GM23338 (cell line): ENCODE measurements around the gene SNCA. TPM values are rescaled to one million over a fixed set of nuclear protein-coding genes. Genes with fewer than 3 reads are reported as not detected.

Experiments used
- ATAC-seq: fragments of 200-7000 bp; cut with Tn5 transposase; 3 replicates; pipeline ENCODE4 v1.9.1; 2020
- DNase-seq: peaks from one replicate; pipeline ENCODE4 v3.0.0-alpha.2; 2015; ENCODE audit warnings: low spot score
- H2AFZ ChIP-seq: fragments of 200-600 bp; sonication (generic); 2 replicates; pipeline ENCODE4 v1.8.0; 2016; ENCODE audit warnings: antibody characterized with exemption, mild to moderate bottlenecking, moderate library complexity
- H3F3A ChIP-seq: fragments of 200-600 bp; sonication (generic); replicated peaks from 2 replicates; pipeline ENCODE4 v1.8.0; 2017; ENCODE audit warnings: antibody characterized with exemption, mixed run types, low read depth
- H3K27ac ChIP-seq: fragments of 200-600 bp; sonication (generic); 2 replicates; pipeline ENCODE4 v1.6.1; 2016; ENCODE audit warnings: low read depth
- H3K27me3 ChIP-seq: fragments of 200-600 bp; sonication (generic); 2 replicates; pipeline ENCODE4 v1.8.0; 2016; ENCODE audit warnings: mild to moderate bottlenecking, mixed run types, moderate library complexity; ENCODE audit not compliant: insufficient read depth
- H3K36me3 ChIP-seq: fragments of 200-600 bp; sonication (generic); 2 replicates; pipeline ENCODE4 v1.8.0; 2016; ENCODE audit warnings: mild to moderate bottlenecking; ENCODE audit not compliant: insufficient read depth
- H3K4me1 ChIP-seq: fragments of 200-600 bp; sonication (generic); 2 replicates; pipeline ENCODE4 v1.8.0; 2016; ENCODE audit warnings: mild to moderate bottlenecking, moderate library complexity; ENCODE audit not compliant: insufficient read depth
- H3K4me2 ChIP-seq: fragments of 200-600 bp; sonication (generic); 2 replicates; pipeline ENCODE4 v1.7.1; 2017; ENCODE audit warnings: mixed run types
- H3K4me3 ChIP-seq: fragments of 200-600 bp; sonication (generic); 2 replicates; pipeline ENCODE4 v1.6.1; 2016; ENCODE audit warnings: mixed run types
- H3K79me2 ChIP-seq: fragments of 200-600 bp; sonication (generic); replicated peaks from 2 replicates; pipeline ENCODE4 v1.8.0; 2017; ENCODE audit warnings: mild to moderate bottlenecking; ENCODE audit not compliant: insufficient read depth
- H3K9me2 ChIP-seq: fragments of 200-600 bp; sonication (generic); 2 replicates; pipeline ENCODE4 v1.8.0; 2017; ENCODE audit not compliant: insufficient read depth
- H4K20me1 ChIP-seq: fragments of 200-600 bp; sonication (generic); replicated peaks from 2 replicates; pipeline ENCODE4 v1.8.0; 2017; ENCODE audit warnings: mild to moderate bottlenecking; ENCODE audit not compliant: insufficient read depth
- H3K27ac Mint-ChIP-seq: 2 replicates; pipeline ENCODE4 v1.8.0; 2020; ENCODE audit warnings: inconsistent platforms, mild to moderate bottlenecking, moderate library complexity, mixed read lengths
- H3K27me3 Mint-ChIP-seq: 3 replicates; pipeline ENCODE4 v1.8.0; 2022; ENCODE audit warnings: low read depth, mild to moderate bottlenecking, moderate library complexity, mixed read lengths, inconsistent platforms; ENCODE audit not compliant: insufficient read depth, poor library complexity
- H3K36me3 Mint-ChIP-seq: 3 replicates; pipeline ENCODE4 v1.8.0; 2021; ENCODE audit warnings: low read depth, mild to moderate bottlenecking, inconsistent platforms, moderate library complexity, mixed read lengths
- H3K4me1 Mint-ChIP-seq: 3 replicates; pipeline ENCODE4 v1.8.0; 2020; ENCODE audit warnings: mild to moderate bottlenecking, inconsistent platforms, mixed read lengths
- H3K4me3 Mint-ChIP-seq: 3 replicates; pipeline ENCODE4 v1.8.0; 2021; ENCODE audit warnings: moderate library complexity, mild to moderate bottlenecking, inconsistent platforms, mixed read lengths
- H3K9me3 Mint-ChIP-seq: 3 replicates; pipeline ENCODE4 v1.8.0; 2020; ENCODE audit warnings: moderate library complexity, mild to moderate bottlenecking, inconsistent platforms, mixed read lengths
- CREB1 ChIP-seq: fragments of 250-450 bp; sonication (Bioruptor Pico); IDR thresholded peaks from 2 replicates; pipeline ENCODE4 v1.5.0; 2020; ENCODE audit warnings: low read depth, mild to moderate bottlenecking, moderate library complexity
- EZH2 ChIP-seq: fragments of 200-600 bp; sonication (generic); IDR thresholded peaks from one replicate; pipeline ENCODE4 v1.8.0; 2017; ENCODE audit warnings: antibody characterized with exemption, mild to moderate bottlenecking, low read depth; ENCODE audit not compliant: unreplicated experiment
- EZH2phosphoT487 ChIP-seq: fragments of 200-600 bp; sonication (generic); IDR thresholded peaks from one replicate; pipeline ENCODE4 v1.8.1; 2018; ENCODE audit warnings: antibody characterized with exemption; ENCODE audit not compliant: unreplicated experiment
- JUNB ChIP-seq: IDR thresholded peaks from one replicate; pipeline ENCODE4 v1.6.1; 2016; ENCODE audit warnings: antibody characterized with exemption; ENCODE audit not compliant: unreplicated experiment
- NANOG ChIP-seq: IDR thresholded peaks from 2 replicates; pipeline ENCODE4 v1.6.1; 2016; ENCODE audit warnings: antibody characterized with exemption, borderline replicate concordance
- POLR2AphosphoS5 ChIP-seq: IDR thresholded peaks from 2 replicates; pipeline ENCODE4 v1.6.1; 2016; ENCODE audit warnings: antibody characterized with exemption, low read depth
- STAT1 ChIP-seq: IDR thresholded peaks from one replicate; pipeline ENCODE4 v1.6.1; 2016; ENCODE audit warnings: antibody characterized with exemption; ENCODE audit not compliant: unreplicated experiment
- ZNF114 ChIP-seq: fragments of 250-450 bp; sonication (Bioruptor Pico); IDR thresholded peaks from 2 replicates; pipeline ENCODE4 v1.5.0; 2020; ENCODE audit warnings: mild to moderate bottlenecking, moderate library complexity
- ZNF331 ChIP-seq: fragments of 250-450 bp; sonication (Bioruptor Pico); IDR thresholded peaks from 2 replicates; pipeline ENCODE4 v1.5.0; 2020; ENCODE audit warnings: low read depth, mild to moderate bottlenecking, moderate library complexity
- polyA plus RNA-seq: library from polyadenylated mRNA; unstranded; fragments of >200 nt; fragmentation: Nextera tagmentation; extraction: Ambion mirVana; gene quantifications from 2 replicates; pipeline ENCODE4 v1.2.1, GENCODE V29; 2016
- total RNA-seq: library from RNA; depleted of rRNA; stranded (reverse); fragments of >200 nt; shearing (Covaris generic); gene quantifications from 2 replicates; pipeline ENCODE4 v1.2.3, GENCODE V29; 2014
- TF ChIP-seq, protein P1 (sequence below): fragments of 250-450 bp; sonication (Bioruptor Pico); IDR thresholded peaks from 2 replicates; pipeline ENCODE4 v1.5.0; 2020; ENCODE audit warnings: mild to moderate bottlenecking, moderate library complexity
- TF ChIP-seq, protein P2 (sequence below), 2 experiments: fragments of 200-600 bp in 1 of 2; sonication (generic) in 1 of 2; conservative IDR thresholded peaks; 2 replicates each; pipeline versions ENCODE4 v1.5.1 to v1.6.1; 2016 to 2017; ENCODE audit warnings: antibody characterized with exemption in 2 of 2, low read depth in 2 of 2, mild to moderate bottlenecking in 2 of 2, moderate library complexity in 1 of 2
- TF ChIP-seq, protein P3 (sequence below): IDR thresholded peaks from one replicate; pipeline ENCODE4 v1.6.1; 2018; ENCODE audit warnings: antibody characterized with exemption; ENCODE audit not compliant: unreplicated experiment
- TF ChIP-seq, protein P4 (sequence below): IDR thresholded peaks from 2 replicates; pipeline ENCODE4 v1.6.1; 2016; ENCODE audit warnings: antibody characterized with exemption

The SNCA gene
- total and polyA plus RNA-seq, 2 experiments from 2014 or later: 15.6 to 31.1 TPM

DNA sequence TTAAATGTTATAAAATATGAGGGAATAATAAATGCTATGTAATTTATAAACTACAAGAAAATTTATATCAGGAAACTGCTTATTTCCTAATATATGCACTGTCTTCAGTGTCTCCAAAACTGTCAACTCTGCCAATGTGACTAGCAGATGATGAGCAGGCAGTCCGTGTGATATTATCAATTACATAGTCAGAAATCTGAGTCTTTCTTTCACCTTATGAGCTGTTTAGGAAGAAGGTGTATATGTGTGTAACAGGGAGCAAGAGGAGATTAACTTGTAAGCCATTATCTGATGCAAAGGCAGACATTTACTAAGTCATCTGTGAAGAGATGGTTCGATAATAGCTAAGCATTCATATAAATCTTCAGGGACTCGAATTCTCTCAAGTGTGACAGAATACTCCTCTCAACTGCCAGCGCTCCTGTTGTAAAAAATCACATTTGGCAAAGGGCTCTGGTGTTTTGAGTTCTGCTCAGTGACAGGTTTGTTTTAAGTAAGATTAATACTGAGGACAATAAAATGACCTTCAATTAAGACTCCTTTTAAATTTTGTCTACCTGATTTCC is 79.7 kb downstream of the SNCA start:
- no peaks in the 10 kb centered on the region for H3K27me3 ChIP-seq
- H2AFZ ChIP-seq: no peak overlapping the region
- Mint-ChIP-seq H3K4me1 (peaks cover 10% of the 10 kb centered on the region), H3K27ac (no peak overlapping the region), H3K27me3 (no peaks in the 10 kb centered on the region), H3K4me3 (no peak overlapping the region), H3K9me3 (no peaks in the 10 kb centered on the region), H3K36me3 (no peaks in the 10 kb centered on the region)
- H3K79me2 ChIP-seq: no peaks in the 10 kb centered on the region
- H3K9me2 ChIP-seq: no peaks in the 10 kb centered on the region
- H4K20me1 ChIP-seq: no peaks in the 10 kb centered on the region
- no peak overlapping the region for H3K4me2 ChIP-seq
- H3K4me3 ChIP-seq: no peak overlapping the region
- no peak for TF ChIP-seq NANOG
- TF ChIP-seq, protein P1, sequence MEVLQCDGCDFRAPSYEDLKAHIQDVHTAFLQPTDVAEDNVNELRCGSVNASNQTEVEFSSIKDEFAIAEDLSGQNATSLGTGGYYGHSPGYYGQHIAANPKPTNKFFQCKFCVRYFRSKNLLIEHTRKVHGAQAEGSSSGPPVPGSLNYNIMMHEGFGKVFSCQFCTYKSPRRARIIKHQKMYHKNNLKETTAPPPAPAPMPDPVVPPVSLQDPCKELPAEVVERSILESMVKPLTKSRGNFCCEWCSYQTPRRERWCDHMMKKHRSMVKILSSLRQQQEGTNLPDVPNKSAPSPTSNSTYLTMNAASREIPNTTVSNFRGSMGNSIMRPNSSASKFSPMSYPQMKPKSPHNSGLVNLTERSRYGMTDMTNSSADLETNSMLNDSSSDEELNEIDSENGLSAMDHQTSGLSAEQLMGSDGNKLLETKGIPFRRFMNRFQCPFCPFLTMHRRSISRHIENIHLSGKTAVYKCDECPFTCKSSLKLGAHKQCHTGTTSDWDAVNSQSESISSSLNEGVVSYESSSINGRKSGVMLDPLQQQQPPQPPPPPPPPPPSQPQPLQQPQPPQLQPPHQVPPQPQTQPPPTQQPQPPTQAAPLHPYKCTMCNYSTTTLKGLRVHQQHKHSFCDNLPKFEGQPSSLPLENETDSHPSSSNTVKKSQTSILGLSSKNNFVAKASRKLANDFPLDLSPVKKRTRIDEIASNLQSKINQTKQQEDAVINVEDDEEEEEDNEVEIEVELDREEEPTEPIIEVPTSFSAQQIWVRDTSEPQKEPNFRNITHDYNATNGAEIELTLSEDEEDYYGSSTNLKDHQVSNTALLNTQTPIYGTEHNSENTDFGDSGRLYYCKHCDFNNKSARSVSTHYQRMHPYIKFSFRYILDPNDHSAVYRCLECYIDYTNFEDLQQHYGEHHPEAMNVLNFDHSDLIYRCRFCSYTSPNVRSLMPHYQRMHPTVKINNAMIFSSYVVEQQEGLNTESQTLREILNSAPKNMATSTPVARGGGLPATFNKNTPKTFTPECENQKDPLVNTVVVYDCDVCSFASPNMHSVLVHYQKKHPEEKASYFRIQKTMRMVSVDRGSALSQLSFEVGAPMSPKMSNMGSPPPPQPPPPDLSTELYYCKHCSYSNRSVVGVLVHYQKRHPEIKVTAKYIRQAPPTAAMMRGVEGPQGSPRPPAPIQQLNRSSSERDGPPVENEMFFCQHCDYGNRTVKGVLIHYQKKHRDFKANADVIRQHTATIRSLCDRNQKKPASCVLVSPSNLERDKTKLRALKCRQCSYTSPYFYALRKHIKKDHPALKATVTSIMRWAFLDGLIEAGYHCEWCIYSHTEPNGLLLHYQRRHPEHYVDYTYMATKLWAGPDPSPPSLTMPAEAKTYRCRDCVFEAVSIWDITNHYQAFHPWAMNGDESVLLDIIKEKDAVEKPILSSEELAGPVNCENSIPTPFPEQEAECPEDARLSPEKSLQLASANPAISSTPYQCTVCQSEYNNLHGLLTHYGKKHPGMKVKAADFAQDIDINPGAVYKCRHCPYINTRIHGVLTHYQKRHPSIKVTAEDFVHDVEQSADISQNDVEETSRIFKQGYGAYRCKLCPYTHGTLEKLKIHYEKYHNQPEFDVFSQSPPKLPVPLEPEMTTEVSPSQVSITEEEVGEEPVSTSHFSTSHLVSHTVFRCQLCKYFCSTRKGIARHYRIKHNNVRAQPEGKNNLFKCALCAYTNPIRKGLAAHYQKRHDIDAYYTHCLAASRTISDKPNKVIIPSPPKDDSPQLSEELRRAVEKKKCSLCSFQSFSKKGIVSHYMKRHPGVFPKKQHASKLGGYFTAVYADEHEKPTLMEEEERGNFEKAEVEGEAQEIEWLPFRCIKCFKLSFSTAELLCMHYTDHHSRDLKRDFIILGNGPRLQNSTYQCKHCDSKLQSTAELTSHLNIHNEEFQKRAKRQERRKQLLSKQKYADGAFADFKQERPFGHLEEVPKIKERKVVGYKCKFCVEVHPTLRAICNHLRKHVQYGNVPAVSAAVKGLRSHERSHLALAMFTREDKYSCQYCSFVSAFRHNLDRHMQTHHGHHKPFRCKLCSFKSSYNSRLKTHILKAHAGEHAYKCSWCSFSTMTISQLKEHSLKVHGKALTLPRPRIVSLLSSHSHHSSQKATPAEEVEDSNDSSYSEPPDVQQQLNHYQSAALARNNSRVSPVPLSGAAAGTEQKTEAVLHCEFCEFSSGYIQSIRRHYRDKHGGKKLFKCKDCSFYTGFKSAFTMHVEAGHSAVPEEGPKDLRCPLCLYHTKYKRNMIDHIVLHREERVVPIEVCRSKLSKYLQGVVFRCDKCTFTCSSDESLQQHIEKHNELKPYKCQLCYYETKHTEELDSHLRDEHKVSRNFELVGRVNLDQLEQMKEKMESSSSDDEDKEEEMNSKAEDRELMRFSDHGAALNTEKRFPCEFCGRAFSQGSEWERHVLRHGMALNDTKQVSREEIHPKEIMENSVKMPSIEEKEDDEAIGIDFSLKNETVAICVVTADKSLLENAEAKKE (CRISPR knock-in tag): no peak
- no peak for TF ChIP-seq POLR2AphosphoS5
- TF ChIP-seq EZH2phosphoT487: no peak
- no peak for TF ChIP-seq EZH2
- no peak for TF ChIP-seq ZNF114
- TF ChIP-seq, protein P2, sequence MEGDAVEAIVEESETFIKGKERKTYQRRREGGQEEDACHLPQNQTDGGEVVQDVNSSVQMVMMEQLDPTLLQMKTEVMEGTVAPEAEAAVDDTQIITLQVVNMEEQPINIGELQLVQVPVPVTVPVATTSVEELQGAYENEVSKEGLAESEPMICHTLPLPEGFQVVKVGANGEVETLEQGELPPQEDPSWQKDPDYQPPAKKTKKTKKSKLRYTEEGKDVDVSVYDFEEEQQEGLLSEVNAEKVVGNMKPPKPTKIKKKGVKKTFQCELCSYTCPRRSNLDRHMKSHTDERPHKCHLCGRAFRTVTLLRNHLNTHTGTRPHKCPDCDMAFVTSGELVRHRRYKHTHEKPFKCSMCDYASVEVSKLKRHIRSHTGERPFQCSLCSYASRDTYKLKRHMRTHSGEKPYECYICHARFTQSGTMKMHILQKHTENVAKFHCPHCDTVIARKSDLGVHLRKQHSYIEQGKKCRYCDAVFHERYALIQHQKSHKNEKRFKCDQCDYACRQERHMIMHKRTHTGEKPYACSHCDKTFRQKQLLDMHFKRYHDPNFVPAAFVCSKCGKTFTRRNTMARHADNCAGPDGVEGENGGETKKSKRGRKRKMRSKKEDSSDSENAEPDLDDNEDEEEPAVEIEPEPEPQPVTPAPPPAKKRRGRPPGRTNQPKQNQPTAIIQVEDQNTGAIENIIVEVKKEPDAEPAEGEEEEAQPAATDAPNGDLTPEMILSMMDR (conservative IDR thresholded peaks at IDR 0.05; ENCODE audit: low read depth in 2 of 2): no peak
- no peak for TF ChIP-seq JUNB
- TF ChIP-seq ZNF331 (CRISPR knock-in tag): no peak
- TF ChIP-seq STAT1: no peak
- TF ChIP-seq, protein P3, sequence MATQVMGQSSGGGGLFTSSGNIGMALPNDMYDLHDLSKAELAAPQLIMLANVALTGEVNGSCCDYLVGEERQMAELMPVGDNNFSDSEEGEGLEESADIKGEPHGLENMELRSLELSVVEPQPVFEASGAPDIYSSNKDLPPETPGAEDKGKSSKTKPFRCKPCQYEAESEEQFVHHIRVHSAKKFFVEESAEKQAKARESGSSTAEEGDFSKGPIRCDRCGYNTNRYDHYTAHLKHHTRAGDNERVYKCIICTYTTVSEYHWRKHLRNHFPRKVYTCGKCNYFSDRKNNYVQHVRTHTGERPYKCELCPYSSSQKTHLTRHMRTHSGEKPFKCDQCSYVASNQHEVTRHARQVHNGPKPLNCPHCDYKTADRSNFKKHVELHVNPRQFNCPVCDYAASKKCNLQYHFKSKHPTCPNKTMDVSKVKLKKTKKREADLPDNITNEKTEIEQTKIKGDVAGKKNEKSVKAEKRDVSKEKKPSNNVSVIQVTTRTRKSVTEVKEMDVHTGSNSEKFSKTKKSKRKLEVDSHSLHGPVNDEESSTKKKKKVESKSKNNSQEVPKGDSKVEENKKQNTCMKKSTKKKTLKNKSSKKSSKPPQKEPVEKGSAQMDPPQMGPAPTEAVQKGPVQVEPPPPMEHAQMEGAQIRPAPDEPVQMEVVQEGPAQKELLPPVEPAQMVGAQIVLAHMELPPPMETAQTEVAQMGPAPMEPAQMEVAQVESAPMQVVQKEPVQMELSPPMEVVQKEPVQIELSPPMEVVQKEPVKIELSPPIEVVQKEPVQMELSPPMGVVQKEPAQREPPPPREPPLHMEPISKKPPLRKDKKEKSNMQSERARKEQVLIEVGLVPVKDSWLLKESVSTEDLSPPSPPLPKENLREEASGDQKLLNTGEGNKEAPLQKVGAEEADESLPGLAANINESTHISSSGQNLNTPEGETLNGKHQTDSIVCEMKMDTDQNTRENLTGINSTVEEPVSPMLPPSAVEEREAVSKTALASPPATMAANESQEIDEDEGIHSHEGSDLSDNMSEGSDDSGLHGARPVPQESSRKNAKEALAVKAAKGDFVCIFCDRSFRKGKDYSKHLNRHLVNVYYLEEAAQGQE: no peak
- no peak for TF ChIP-seq CREB1 (CRISPR knock-in tag)
- TF ChIP-seq, protein P4, sequence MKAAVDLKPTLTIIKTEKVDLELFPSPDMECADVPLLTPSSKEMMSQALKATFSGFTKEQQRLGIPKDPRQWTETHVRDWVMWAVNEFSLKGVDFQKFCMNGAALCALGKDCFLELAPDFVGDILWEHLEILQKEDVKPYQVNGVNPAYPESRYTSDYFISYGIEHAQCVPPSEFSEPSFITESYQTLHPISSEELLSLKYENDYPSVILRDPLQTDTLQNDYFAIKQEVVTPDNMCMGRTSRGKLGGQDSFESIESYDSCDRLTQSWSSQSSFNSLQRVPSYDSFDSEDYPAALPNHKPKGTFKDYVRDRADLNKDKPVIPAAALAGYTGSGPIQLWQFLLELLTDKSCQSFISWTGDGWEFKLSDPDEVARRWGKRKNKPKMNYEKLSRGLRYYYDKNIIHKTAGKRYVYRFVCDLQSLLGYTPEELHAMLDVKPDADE: no peak
- H3K36me3 ChIP-seq: no peaks in the 10 kb centered on the region
- H3K4me1 ChIP-seq: no peaks in the 10 kb centered on the region
- H3F3A ChIP-seq: no peaks in the 10 kb centered on the region
- no peak for ATAC-seq
- no peak overlapping the region for H3K27ac ChIP-seq
- DNase-seq: no peak
